CD4-positive, CD25-positive, alpha-beta regulatory T cell (primary cell): Measurements from ENCODE around the gene RUNX1. TPM values are rescaled to one million over a fixed set of nuclear protein-coding genes. Genes with fewer than 3 reads are reported as not detected.

Source experiments
- ATAC-seq, 2 donors: fragments of 150-1000 bp; cut with Tn5 transposase; one replicate each; pipeline ENCODE4 v1.10.0; 2021; ENCODE audit warnings: low read depth in 2 of 2, moderate number of reproducible peaks in 2 of 2, moderate library complexity in 1 of 2
- DNase-seq, 3 donors: peaks; one replicate each; pipeline versions ENCODE4 v3.0.0 to v3.0.0-alpha.2; 2012 to 2022; ENCODE audit warnings: mixed read lengths in 1 of 3
- H3K27ac ChIP-seq: one replicate; pipeline ENCODE4 v1.7.0; 2013; ENCODE audit warnings: mild to moderate bottlenecking, low read length; ENCODE audit not compliant: insufficient read depth, poor library complexity, severe bottlenecking
- H3K27me3 ChIP-seq: one replicate; pipeline ENCODE4 v1.7.0; 2013; ENCODE audit warnings: low read length; ENCODE audit not compliant: control insufficient read depth, insufficient read depth
- H3K36me3 ChIP-seq: one replicate; pipeline ENCODE4 v1.7.0; 2013; ENCODE audit warnings: mild to moderate bottlenecking, low read length, moderate library complexity; ENCODE audit not compliant: control insufficient read depth, insufficient read depth
- H3K4me1 ChIP-seq: 2 replicates; pipeline ENCODE4 v1.7.0; 2013; ENCODE audit warnings: mild to moderate bottlenecking, low read length; ENCODE audit not compliant: insufficient read depth, control insufficient read depth, poor library complexity, severe bottlenecking
- H3K4me3 ChIP-seq: one replicate; pipeline ENCODE4 v1.7.0; 2013; ENCODE audit warnings: low read depth, mild to moderate bottlenecking, low read length, moderate library complexity
- H3K9me3 ChIP-seq, 2 experiments: 1 replicate in 1 of 2; 2 replicates in 1 of 2; pipeline ENCODE4 v1.7.0; 2013; ENCODE audit warnings: low read length in 2 of 2, mild to moderate bottlenecking in 1 of 2, moderate library complexity in 1 of 2; ENCODE audit not compliant: control insufficient read depth in 2 of 2
- H3K27ac Mint-ChIP-seq, 3 donors: one replicate each; pipeline ENCODE4 v1.8.0; 2020 to 2022; ENCODE audit warnings: mild to moderate bottlenecking in 3 of 3, mixed read lengths in 3 of 3, moderate library complexity in 2 of 3
- H3K27me3 Mint-ChIP-seq: one replicate; pipeline ENCODE4 v1.8.0; 2022; ENCODE audit warnings: mild to moderate bottlenecking, mixed read lengths
- H3K36me3 Mint-ChIP-seq: one replicate; pipeline ENCODE4 v1.8.0; 2020; ENCODE audit warnings: mixed read lengths
- H3K4me1 Mint-ChIP-seq, 4 donors: one replicate each; pipeline ENCODE4 v1.8.0; 2020 to 2022; ENCODE audit warnings: mixed read lengths in 4 of 4, mild to moderate bottlenecking in 1 of 4
- H3K4me3 Mint-ChIP-seq, 4 donors: one replicate each; pipeline ENCODE4 v1.8.0; 2020 to 2022; ENCODE audit warnings: mild to moderate bottlenecking in 4 of 4, mixed read lengths in 4 of 4, moderate library complexity in 3 of 4
- H3K9me3 Mint-ChIP-seq, 7 donors: one replicate each; pipeline ENCODE4 v1.8.0; 2020 to 2022; ENCODE audit warnings: mixed read lengths in 7 of 7, mild to moderate bottlenecking in 3 of 7, moderate library complexity in 2 of 7
- polyA plus RNA-seq, 4 donors: library from polyadenylated mRNA; unstranded; fragments of 300-500 nt; fragmentation: Illumina TruSeq; gene quantifications; one replicate each; pipeline ENCODE4 v1.2.3, GENCODE V29; 2021
- total RNA-seq: library from RNA; stranded (reverse); gene quantifications from one replicate; pipeline ENCODE4 v1.2.3, GENCODE V29; 2022

The RUNX1 gene
- total and polyA plus RNA-seq, 5 donors from 2014 or later: 14.2 to 133 (median 21.4) TPM

DNA sequence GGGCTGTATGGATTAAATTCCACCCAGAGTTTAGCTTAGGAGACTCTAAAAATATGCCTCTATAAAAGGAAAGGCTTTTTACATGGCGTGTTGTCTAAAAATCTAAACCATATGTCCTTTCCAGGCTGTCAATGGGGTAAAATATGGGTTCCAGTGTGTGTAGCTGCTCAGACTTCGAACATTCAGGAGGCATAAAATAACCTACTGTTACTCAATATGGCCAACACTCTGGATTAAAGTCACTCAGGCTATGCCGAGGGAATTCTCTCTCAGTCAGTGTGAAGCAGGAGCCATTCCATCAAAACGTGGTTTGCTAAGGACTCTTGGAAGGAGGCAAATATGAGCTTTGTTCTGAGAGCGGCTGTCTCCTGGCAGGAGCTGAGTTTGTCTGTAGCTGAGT, 135.3 kb downstream of the RUNX1 start:
- DNase-seq (no peak), ATAC-seq (no peak)
- Histone ChIP-seq H3K4me3 (no peak overlapping the region), H3K27ac (no peak overlapping the region), H3K27me3 (no peaks in the 10 kb centered on the region), H3K9me3 (no peaks in the 10 kb centered on the region), H3K4me1 (peaks cover 15% of the 10 kb centered on the region), H3K36me3 (peaks cover 12% of the 10 kb centered on the region)
- H3K4me1 Mint-ChIP-seq: peaks cover 20 to 85% (median 60%) of the 10 kb centered on the region in 4 donors
- no peaks in the 10 kb centered on the region for H3K9me3 Mint-ChIP-seq
- H3K27me3 Mint-ChIP-seq: no peaks in the 10 kb centered on the region
- H3K4me3 Mint-ChIP-seq: no peak overlapping the region
- H3K36me3 Mint-ChIP-seq: peaks cover 27% of the 10 kb centered on the region
- H3K27ac Mint-ChIP-seq: peak overlapping the region in 2 of 3 donors; percentile 36 to 41

DNA sequence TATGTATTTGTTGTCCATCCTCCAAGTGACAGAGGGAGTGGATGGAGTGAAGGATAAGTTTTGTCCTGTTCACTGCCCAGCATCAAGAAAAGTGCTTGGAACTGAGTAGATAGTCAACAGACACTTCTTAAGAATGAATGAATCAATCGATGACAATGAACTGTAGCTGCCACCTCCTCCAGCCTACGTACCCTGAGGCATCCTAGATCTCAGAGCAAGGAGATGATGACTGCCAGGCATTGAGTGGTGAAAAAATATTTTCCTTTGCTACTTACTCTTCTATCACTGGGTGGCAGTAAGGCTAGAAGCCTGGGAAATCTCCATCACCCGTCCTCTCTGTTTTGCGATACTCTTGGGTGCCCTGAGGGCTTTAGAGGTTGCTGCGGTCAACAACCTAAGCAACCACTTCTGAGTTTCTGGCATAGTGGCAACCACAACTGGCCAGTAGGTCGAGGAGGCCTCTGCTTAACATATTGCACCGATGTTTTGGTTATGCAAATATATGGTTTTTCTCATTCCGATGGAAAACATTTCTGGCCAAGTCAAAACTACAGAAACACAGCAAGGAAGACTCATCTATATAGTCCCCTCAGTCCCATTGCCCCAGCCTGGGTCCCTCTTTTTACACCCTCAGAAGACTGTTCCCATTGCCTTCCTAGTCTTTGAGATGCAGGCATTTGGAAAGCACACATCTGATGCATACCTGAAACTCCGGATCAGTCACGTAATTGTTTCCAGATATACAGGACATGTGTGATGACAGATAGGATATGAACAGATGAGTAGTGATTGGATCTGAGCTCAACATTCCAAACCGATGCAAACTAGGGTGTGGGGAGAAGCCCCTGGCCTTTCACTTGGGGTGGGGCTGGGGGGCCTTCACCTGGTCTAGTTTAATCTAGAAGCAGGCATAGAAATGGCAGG, 136.8 kb downstream of the RUNX1 start:
- no peaks in the 10 kb centered on the region for H3K27me3 ChIP-seq
- ATAC-seq (no peak), DNase-seq (no peak)
- Mint-ChIP-seq H3K27me3 (no peaks in the 10 kb centered on the region), H3K4me3 (peak overlapping the region in 1 of 4 donors; percentile 58), H3K4me1 (peaks cover 24 to 93% (median 70%) of the 10 kb centered on the region in 4 donors), H3K36me3 (peaks cover 27% of the 10 kb centered on the region), H3K9me3 (no peaks in the 10 kb centered on the region), H3K27ac (peak overlapping the region in 2 of 3 donors; percentile 47 to 81)
- H3K36me3 ChIP-seq: peaks cover 12% of the 10 kb centered on the region
- H3K27ac ChIP-seq: no peak overlapping the region
- H3K9me3 ChIP-seq: no peaks in the 10 kb centered on the region
- peaks cover 17% of the 10 kb centered on the region for H3K4me1 ChIP-seq
- H3K4me3 ChIP-seq: no peak overlapping the region

- peak overlapping the region in 1 of 4 donors; percentile 13 for H3K4me3 Mint-ChIP-seq
- peaks cover 21% of the 10 kb centered on the region for H3K36me3 Mint-ChIP-seq
- H3K9me3 Mint-ChIP-seq: no peaks in the 10 kb centered on the region
- Histone ChIP-seq H3K9me3 (no peaks in the 10 kb centered on the region), H3K4me1 (peaks cover 17% of the 10 kb centered on the region), H3K36me3 (peaks cover 12% of the 10 kb centered on the region), H3K27me3 (no peaks in the 10 kb centered on the region), H3K27ac (no peak overlapping the region), H3K4me3 (no peak overlapping the region)
- ATAC-seq: no peak
- DNase-seq: no peak
- H3K27ac Mint-ChIP-seq: peak overlapping the region; percentile 47 to 81 (median 54)
- peaks cover 30 to 93% (median 72%) of the 10 kb centered on the region in 4 donors for H3K4me1 Mint-ChIP-seq
- no peaks in the 10 kb centered on the region for H3K27me3 Mint-ChIP-seq
These were observed 137.7 kb downstream of the RUNX1 start for GRCh38 chr21:34911360-34911759.

DNA sequence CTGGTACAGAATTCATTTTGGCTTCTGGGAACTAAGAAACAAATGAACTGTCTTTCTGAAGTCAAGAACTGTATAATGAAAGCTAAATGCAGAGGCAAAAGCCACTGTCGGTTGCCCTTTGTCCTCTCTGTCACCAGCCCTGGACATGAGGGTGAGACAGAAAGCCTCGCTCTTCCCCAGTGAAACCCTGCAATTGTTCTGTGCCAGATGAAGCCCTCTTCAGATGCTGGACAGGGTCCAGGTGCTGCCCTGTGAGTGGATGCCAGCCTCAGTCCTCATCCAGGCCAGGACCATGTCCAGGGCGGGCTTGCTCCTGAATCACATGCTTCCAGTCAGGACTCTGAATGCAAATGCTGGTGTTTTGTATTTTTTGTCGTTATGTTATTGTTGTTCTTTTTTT, 138.7 kb downstream of the RUNX1 start:
- H3K9me3 Mint-ChIP-seq: no peaks in the 10 kb centered on the region
- ATAC-seq (no peak), DNase-seq (no peak)
- H3K27me3 Mint-ChIP-seq: no peaks in the 10 kb centered on the region
- peaks cover 31 to 93% (median 71%) of the 10 kb centered on the region in 4 donors for H3K4me1 Mint-ChIP-seq
- Histone ChIP-seq H3K36me3 (peaks cover 10% of the 10 kb centered on the region), H3K27ac (no peak overlapping the region), H3K4me3 (no peak overlapping the region), H3K27me3 (no peaks in the 10 kb centered on the region), H3K4me1 (peaks cover 17% of the 10 kb centered on the region), H3K9me3 (no peaks in the 10 kb centered on the region)
- H3K4me3 Mint-ChIP-seq: no peak overlapping the region
- peaks cover 18% of the 10 kb centered on the region for H3K36me3 Mint-ChIP-seq
- H3K27ac Mint-ChIP-seq: peak overlapping the region; percentile 3 to 81 (median 57)

GRCh38 chr21:34909492-34910292, 139.4 kb downstream of the RUNX1 start:
- Histone ChIP-seq H3K36me3 (peaks cover 5% of the 10 kb centered on the region), H3K27me3 (no peaks in the 10 kb centered on the region), H3K4me3 (no peak overlapping the region), H3K4me1 (peaks cover 17% of the 10 kb centered on the region), H3K9me3 (no peaks in the 10 kb centered on the region), H3K27ac (no peak overlapping the region)
- DNase-seq (no peak), ATAC-seq (no peak)
- Mint-ChIP-seq H3K4me1 (peaks cover 29 to 93% (median 72%) of the 10 kb centered on the region in 4 donors), H3K27me3 (no peaks in the 10 kb centered on the region), H3K27ac (peak overlapping the region; percentile 57 to 88 (median 81)), H3K4me3 (peak overlapping the region in 1 of 4 donors; percentile 35), H3K9me3 (no peaks in the 10 kb centered on the region), H3K36me3 (peaks cover 12% of the 10 kb centered on the region)

DNA sequence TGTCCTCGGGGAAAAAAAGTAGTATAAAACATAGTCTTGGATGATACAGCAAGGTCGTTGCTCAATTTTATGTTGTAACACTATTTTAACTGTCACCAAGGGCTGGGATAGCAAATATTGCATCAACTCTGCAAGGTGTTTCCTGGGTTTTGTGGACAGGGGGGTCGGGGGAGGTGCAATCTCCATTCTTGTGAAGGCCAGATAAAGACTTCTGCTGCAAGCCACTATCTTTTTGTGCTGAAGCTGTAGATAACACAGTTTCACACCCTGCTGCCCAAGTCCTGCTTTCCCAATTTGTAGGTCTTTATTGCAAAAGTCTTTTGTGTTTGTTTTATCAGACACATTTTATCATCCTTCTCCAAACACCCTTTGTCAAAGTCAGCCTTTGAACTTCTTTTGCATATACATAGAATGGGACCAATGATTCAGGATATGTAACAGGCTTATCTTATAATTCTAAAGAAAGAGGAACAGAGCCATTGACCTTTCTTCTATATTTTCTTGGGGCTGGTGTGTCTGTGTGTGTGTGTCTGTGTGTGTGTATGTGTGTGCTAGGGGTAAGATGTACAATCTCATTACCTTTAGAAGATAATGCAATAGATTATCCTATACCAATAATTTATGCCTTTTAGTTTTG, 140.6 kb downstream of the RUNX1 start:
- Mint-ChIP-seq H3K9me3 (no peaks in the 10 kb centered on the region), H3K4me3 (no peak overlapping the region), H3K4me1 (peaks cover 29 to 92% (median 70%) of the 10 kb centered on the region in 4 donors), H3K36me3 (peaks cover 12% of the 10 kb centered on the region), H3K27me3 (no peaks in the 10 kb centered on the region), H3K27ac (no peak overlapping the region)
- Histone ChIP-seq H3K4me1 (peaks cover 17% of the 10 kb centered on the region), H3K36me3 (peaks cover 4% of the 10 kb centered on the region), H3K27me3 (no peaks in the 10 kb centered on the region), H3K4me3 (no peak overlapping the region), H3K27ac (no peak overlapping the region), H3K9me3 (no peaks in the 10 kb centered on the region)
- no peak for DNase-seq
- ATAC-seq: no peak
